ENCODE data around the gene B3GAT1.

The B3GAT1 gene

DNA sequence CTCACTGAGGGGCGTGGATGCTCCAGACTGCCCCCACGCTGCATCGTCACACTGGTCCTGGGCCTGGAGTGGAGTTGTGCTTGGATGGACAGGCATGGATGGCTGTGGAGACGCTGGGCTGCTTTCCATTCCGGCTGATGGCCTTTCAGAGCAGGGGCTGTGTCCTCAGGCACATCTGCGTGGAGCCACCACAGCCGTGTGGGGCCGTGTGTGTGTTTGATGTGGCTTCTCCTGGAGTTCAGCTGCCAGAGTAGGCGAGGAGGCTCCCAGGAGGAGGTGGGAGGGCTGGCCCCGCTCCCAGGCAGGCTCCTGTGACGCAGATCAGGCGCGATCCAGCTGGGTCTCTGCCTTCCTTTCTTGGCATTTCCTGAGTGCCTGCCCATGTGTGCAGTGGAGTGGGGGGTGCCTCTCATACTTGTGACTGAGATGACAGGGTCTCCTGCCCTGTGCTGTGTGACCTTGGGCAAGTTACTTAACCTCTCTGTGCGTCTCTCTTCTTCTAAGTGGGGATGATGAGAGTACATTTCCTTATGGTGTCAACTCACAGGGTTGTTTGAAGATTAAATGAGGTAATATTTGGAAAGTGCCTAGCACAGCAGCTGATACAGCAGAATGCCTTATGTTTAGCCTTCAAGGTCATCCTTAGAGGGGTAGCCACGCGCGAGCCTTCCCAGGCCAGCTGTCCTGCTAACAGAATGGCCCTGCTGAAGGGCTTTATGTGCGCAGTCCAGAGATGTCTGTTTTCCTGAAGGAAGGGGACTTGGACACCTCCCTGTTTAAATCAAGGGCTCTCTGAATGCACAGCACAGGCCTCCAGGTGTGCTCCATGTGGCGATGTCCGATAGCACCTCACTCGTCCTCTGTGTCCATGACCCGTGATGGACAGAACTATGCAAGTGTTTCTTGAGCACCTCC is 46.8 kb downstream of the B3GAT1 start:
- H3K4me2 ChIP-seq (ENCODE audit: low read length) = no peak overlapping the region
- H3K36me3 ChIP-seq (ENCODE audit: control insufficient read depth, low read length) = no peaks in the 10 kb centered on the region
- H4K20me1 ChIP-seq (ENCODE audit: control insufficient read depth, insufficient read depth, low read depth, low read length) = no peaks in the 10 kb centered on the region
- no peaks in the 10 kb centered on the region for H3F3A ChIP-seq (ENCODE audit: control insufficient read depth, insufficient read depth)
- H3K27ac ChIP-seq (ENCODE audit: low read depth, low read length) = no peak overlapping the region
- no peak overlapping the region for H3K4me3 ChIP-seq (ENCODE audit: low read length)
- H3K9me2 ChIP-seq (replicated peaks; ENCODE audit: control insufficient read depth, low read length) = no peaks in the 10 kb centered on the region
- no peaks in the 10 kb centered on the region for H3K79me2 ChIP-seq (ENCODE audit: control insufficient read depth, low read length)
- no peaks in the 10 kb centered on the region for H3K4me1 ChIP-seq (ENCODE audit: control insufficient read depth, low read length)
- H3K9me3 ChIP-seq (ENCODE audit: control insufficient read depth, insufficient read depth, low read length) = no peaks in the 10 kb centered on the region
- TF ChIP-seq, protein P1, sequence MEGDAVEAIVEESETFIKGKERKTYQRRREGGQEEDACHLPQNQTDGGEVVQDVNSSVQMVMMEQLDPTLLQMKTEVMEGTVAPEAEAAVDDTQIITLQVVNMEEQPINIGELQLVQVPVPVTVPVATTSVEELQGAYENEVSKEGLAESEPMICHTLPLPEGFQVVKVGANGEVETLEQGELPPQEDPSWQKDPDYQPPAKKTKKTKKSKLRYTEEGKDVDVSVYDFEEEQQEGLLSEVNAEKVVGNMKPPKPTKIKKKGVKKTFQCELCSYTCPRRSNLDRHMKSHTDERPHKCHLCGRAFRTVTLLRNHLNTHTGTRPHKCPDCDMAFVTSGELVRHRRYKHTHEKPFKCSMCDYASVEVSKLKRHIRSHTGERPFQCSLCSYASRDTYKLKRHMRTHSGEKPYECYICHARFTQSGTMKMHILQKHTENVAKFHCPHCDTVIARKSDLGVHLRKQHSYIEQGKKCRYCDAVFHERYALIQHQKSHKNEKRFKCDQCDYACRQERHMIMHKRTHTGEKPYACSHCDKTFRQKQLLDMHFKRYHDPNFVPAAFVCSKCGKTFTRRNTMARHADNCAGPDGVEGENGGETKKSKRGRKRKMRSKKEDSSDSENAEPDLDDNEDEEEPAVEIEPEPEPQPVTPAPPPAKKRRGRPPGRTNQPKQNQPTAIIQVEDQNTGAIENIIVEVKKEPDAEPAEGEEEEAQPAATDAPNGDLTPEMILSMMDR (IDR thresholded peaks at IDR 0.05; ENCODE audit: low read depth, low read length, poor library complexity, severe bottlenecking) = no peak
- no peak for TF ChIP-seq EZH2phosphoT487 (IDR thresholded peaks at IDR 0.05; ENCODE audit: borderline replicate concordance, low read length)
- no peaks in the 10 kb centered on the region for H3K27me3 ChIP-seq (ENCODE audit: control insufficient read depth, low read length)

DNA sequence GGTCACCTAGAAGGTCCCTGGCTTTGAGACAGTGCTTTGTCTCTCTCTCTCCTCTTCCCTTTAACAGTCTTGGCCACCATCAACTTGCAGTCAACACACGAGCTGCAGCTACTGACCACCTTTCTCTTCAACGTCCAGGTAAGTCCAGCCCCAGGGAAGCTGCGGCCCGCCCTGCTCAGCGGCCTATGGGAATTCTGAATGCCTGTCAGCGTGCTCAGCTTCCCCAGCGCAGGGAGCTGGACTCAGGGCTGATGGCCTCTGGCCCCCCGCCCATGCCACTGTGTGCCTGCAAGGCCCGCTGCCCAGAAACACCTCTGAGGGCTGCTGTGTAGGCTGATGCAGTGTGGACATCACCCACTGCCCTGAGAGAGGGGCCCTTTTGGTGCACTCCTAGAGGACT is 47.8 kb downstream of the B3GAT1 start:
- TF ChIP-seq, protein P1 (IDR thresholded peaks at IDR 0.05; ENCODE audit: low read depth, low read length, poor library complexity, severe bottlenecking) = no peak
- no peak for TF ChIP-seq EZH2phosphoT487 (IDR thresholded peaks at IDR 0.05; ENCODE audit: borderline replicate concordance, low read length)
- Histone ChIP-seq H3K4me1 (ENCODE audit: control insufficient read depth, low read length) (no peaks in the 10 kb centered on the region), H3K27ac (ENCODE audit: low read depth, low read length) (no peak overlapping the region), H3F3A (ENCODE audit: control insufficient read depth, insufficient read depth) (no peaks in the 10 kb centered on the region), H3K9me2 (replicated peaks; ENCODE audit: control insufficient read depth, low read length) (no peaks in the 10 kb centered on the region), H3K9me3 (ENCODE audit: control insufficient read depth, insufficient read depth, low read length) (no peaks in the 10 kb centered on the region), H4K20me1 (ENCODE audit: control insufficient read depth, insufficient read depth, low read depth, low read length) (no peaks in the 10 kb centered on the region), H3K79me2 (ENCODE audit: control insufficient read depth, low read length) (no peaks in the 10 kb centered on the region), H3K4me2 (ENCODE audit: low read length) (no peak overlapping the region), H3K36me3 (ENCODE audit: control insufficient read depth, low read length) (no peaks in the 10 kb centered on the region), H3K27me3 (ENCODE audit: control insufficient read depth, low read length) (no peaks in the 10 kb centered on the region), H3K4me3 (ENCODE audit: low read length) (no peak overlapping the region)

DNA sequence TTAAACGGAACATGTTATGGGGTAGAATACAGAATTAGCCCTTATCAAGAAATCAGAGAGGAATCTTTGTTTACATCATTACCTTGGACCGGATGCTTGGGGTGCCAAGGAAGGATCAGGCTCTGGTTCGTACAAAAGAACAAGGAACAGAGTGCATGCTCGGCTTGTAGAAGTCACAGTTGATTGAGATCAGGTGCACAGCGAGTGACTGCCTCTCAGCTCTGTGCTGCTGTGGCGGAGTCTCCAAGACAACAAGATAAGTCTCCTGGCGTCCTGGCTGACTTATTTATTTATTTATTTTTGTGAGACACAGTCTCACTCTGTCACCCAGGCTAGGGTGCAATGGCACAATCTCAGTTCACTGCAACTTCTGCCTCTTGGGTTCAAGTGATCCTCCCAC is 48.5 kb downstream of the B3GAT1 start:
- H3K9me2 ChIP-seq (replicated peaks; ENCODE audit: control insufficient read depth, low read length) = no peaks in the 10 kb centered on the region
- H3K36me3 ChIP-seq (ENCODE audit: control insufficient read depth, low read length) = no peaks in the 10 kb centered on the region
- H4K20me1 ChIP-seq (ENCODE audit: control insufficient read depth, insufficient read depth, low read depth, low read length) = no peaks in the 10 kb centered on the region
- no peaks in the 10 kb centered on the region for H3F3A ChIP-seq (ENCODE audit: control insufficient read depth, insufficient read depth)
- H3K4me3 ChIP-seq (ENCODE audit: low read length) = no peak overlapping the region
- H3K79me2 ChIP-seq (ENCODE audit: control insufficient read depth, low read length) = no peaks in the 10 kb centered on the region
- no peaks in the 10 kb centered on the region for H3K27me3 ChIP-seq (ENCODE audit: control insufficient read depth, low read length)
- no peaks in the 10 kb centered on the region for H3K9me3 ChIP-seq (ENCODE audit: control insufficient read depth, insufficient read depth, low read length)
- H3K27ac ChIP-seq (ENCODE audit: low read depth, low read length) = no peak overlapping the region
- TF ChIP-seq, protein P1 (IDR thresholded peaks at IDR 0.05; ENCODE audit: low read depth, low read length, poor library complexity, severe bottlenecking) = no peak
- TF ChIP-seq EZH2phosphoT487 (IDR thresholded peaks at IDR 0.05; ENCODE audit: borderline replicate concordance, low read length) = no peak
- no peaks in the 10 kb centered on the region for H3K4me1 ChIP-seq (ENCODE audit: control insufficient read depth, low read length)
- H3K4me2 ChIP-seq (ENCODE audit: low read length) = no peak overlapping the region

All from DOHH2 (cell line).